HUES48 (cell line): Measurements from ENCODE around the gene JAKMIP1.

ENCODE experiments used
- H3K27ac ChIP-seq: one replicate; pipeline ENCODE4 v1.7.0; 2013; ENCODE audit warnings: low read depth, low read length, inconsistent platforms
- H3K27me3 ChIP-seq: 2 replicates; pipeline ENCODE4 v1.6.1; 2013; ENCODE audit warnings: mild to moderate bottlenecking, low read length; ENCODE audit not compliant: control insufficient read depth, insufficient read depth
- H3K36me3 ChIP-seq: 2 replicates; pipeline ENCODE4 v1.6.1; 2013; ENCODE audit warnings: low read length; ENCODE audit not compliant: control insufficient read depth, insufficient read depth
- H3K4me1 ChIP-seq: 2 replicates; pipeline ENCODE4 v1.6.1; 2013; ENCODE audit warnings: mild to moderate bottlenecking, low read length; ENCODE audit not compliant: control insufficient read depth, insufficient read depth
- H3K4me3 ChIP-seq: 2 replicates; pipeline ENCODE4 v1.5.1; 2013; ENCODE audit warnings: mild to moderate bottlenecking, low read depth, low read length
- H3K9ac ChIP-seq: 2 replicates; pipeline ENCODE4 v1.6.1; 2013; ENCODE audit warnings: mild to moderate bottlenecking, low read depth, low read length, moderate library complexity
- H3K9me3 ChIP-seq: 2 replicates; pipeline ENCODE4 v1.6.1; 2013; ENCODE audit warnings: low read length; ENCODE audit not compliant: control insufficient read depth, insufficient read depth

The JAKMIP1 gene

GRCh38 chr4:6055436-6055835 lies 144.9 kb downstream of the JAKMIP1 start:
- Histone ChIP-seq H3K36me3 (no peaks in the 10 kb centered on the region; the same call in 1 of the 2 replicates), H3K4me3 (no peak overlapping the region), H3K9ac (no peak overlapping the region), H3K4me1 (no peaks in the 10 kb centered on the region), H3K27me3 (no peaks in the 10 kb centered on the region), H3K27ac (no peak overlapping the region), H3K9me3 (peaks cover 29% of the 10 kb centered on the region)

DNA sequence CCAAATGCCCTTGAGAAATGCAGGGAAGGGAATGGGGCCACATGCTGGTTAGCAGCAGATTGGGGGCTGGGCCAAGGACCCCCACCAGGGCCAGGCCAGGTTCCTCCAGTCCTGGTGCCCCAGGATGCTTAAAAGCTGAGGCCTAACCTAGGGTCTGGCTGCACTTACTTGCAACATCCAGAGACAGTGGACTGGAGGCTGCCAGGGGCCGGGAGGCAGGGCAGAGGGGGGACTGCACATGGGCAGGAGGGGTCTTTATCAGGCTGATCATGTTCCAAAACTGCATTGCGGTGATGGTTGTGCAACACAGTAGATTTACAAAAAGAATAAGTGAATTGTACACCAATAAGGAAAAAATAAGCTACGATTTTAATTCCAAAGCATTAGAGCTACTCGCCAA lies 145.3 kb downstream of the JAKMIP1 start:
- Histone ChIP-seq H3K27me3 (no peaks in the 10 kb centered on the region), H3K9ac (no peak overlapping the region), H3K4me1 (no peaks in the 10 kb centered on the region)

GRCh38 chr4:6054162-6054922 lies 146.0 kb downstream of the JAKMIP1 start:
- Histone ChIP-seq H3K4me3 (no peak overlapping the region), H3K27me3 (no peaks in the 10 kb centered on the region), H3K9me3 (peaks cover 20% of the 10 kb centered on the region), H3K36me3 (no peaks in the 10 kb centered on the region), H3K9ac (no peak overlapping the region), H3K27ac (no peak overlapping the region), H3K4me1 (no peaks in the 10 kb centered on the region)

More for the DNA sequence above, 145.3 kb downstream of the JAKMIP1 start:
- no peak overlapping the region for H3K4me3 ChIP-seq
- H3K9me3 ChIP-seq, result peaks cover 26% of the 10 kb centered on the region
- no peak overlapping the region for H3K27ac ChIP-seq
- H3K36me3 ChIP-seq, result no peaks in the 10 kb centered on the region; the same call in 1 of the 2 replicates

GRCh38 chr4:6052679-6053078 lies 147.7 kb downstream of the JAKMIP1 start:
- no peaks in the 10 kb centered on the region for H3K36me3 ChIP-seq
- H3K27ac ChIP-seq, result no peak overlapping the region
- H3K27me3 ChIP-seq, result no peaks in the 10 kb centered on the region
- H3K9me3 ChIP-seq, result peaks cover 5% of the 10 kb centered on the region; the same call in 1 of the 2 replicates
- no peak overlapping the region for H3K4me3 ChIP-seq
- no peaks in the 10 kb centered on the region for H3K4me1 ChIP-seq
- H3K9ac ChIP-seq, result no peak overlapping the region

DNA sequence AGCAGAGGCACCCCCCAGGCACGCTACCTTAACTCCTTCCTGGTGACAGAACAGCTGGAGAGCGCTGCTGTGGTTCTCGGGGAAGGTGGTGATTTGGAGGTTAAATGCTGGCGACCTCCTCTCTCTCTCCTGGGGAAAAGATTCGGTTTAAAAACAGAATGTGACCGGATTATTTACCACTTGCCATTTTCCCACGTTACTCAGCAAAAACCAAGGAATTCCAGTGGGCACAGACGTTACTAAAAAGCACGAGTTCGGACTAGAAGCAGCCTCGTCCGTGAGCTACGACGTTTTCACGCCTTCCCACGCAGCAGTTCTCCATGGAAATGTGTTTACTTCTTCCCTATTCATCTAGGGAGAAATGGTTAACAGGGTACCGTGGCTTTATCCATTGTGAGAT lies 149.8 kb downstream of the JAKMIP1 start:
- Histone ChIP-seq H3K9me3 (no peaks in the 10 kb centered on the region), H3K36me3 (no peaks in the 10 kb centered on the region), H3K4me1 (no peaks in the 10 kb centered on the region), H3K9ac (no peak overlapping the region), H3K4me3 (no peak overlapping the region), H3K27ac (no peak overlapping the region), H3K27me3 (no peaks in the 10 kb centered on the region)

- no peaks in the 10 kb centered on the region for H3K4me1 ChIP-seq
- no peaks in the 10 kb centered on the region for H3K27me3 ChIP-seq
- no peaks in the 10 kb centered on the region for H3K9me3 ChIP-seq
- H3K4me3 ChIP-seq, result no peak overlapping the region
- H3K27ac ChIP-seq, result no peak overlapping the region
- H3K9ac ChIP-seq, result no peak overlapping the region
- H3K36me3 ChIP-seq, result no peaks in the 10 kb centered on the region
Observed at GRCh38 chr4:6049985-6050384, 150.4 kb downstream of the JAKMIP1 start.

- no peaks in the 10 kb centered on the region for H3K4me1 ChIP-seq
- H3K36me3 ChIP-seq, result no peaks in the 10 kb centered on the region
- no peak overlapping the region for H3K27ac ChIP-seq
- no peaks in the 10 kb centered on the region for H3K9me3 ChIP-seq
- H3K9ac ChIP-seq, result no peak overlapping the region
- H3K4me3 ChIP-seq, result no peak overlapping the region
- no peaks in the 10 kb centered on the region for H3K27me3 ChIP-seq
Observed at GRCh38 chr4:6049278-6049677, 151.1 kb downstream of the JAKMIP1 start.

DNA sequence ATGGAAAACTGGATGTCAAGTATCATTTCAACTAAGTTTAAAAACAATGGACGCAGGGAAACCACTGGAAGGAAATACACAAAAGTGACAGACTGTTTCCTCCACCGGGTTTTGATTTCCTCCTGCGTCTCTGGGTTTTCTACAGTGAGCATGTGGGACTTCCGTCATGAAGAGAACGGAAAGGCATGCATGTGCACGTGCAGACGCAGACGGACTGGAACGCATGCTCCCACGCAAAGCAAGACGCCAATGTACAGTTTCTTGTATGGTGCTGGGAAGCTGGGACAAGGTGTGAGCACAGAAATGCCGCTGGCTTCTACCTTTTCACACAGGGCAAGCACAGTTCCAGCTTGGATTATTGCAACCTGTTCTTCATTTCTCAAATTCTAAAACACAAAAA lies 151.8 kb downstream of the JAKMIP1 start:
- Histone ChIP-seq H3K4me3 (no peak overlapping the region), H3K27me3 (no peaks in the 10 kb centered on the region), H3K36me3 (no peaks in the 10 kb centered on the region), H3K9me3 (no peaks in the 10 kb centered on the region), H3K27ac (no peak overlapping the region), H3K4me1 (no peaks in the 10 kb centered on the region), H3K9ac (no peak overlapping the region)

DNA sequence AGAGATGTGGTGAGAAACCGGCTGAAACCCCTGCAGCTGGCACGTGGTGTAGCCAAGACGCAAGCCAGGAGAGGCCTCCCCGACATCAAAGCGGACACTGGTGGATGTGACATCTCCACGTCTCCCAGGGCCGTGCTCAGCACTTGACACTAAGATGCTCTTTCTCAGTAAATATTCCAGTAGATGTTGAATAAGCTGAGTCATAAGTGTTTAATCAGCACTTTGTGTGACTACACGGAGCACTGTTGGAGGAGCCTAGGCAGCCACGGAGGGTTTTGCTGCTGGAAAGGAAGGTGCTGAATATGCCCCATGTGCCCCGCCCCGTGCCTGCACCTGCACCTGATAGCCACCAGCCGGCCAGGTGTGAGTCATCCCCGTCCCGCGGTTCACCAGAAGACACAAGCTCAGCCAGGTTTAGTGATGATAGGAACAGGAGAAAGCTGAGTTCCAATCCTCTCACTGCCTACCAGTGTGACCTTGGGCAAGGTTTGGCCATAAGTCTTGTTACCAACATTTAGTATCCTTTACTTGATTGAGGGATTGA lies 153.1 kb downstream of the JAKMIP1 start:
- H3K36me3 ChIP-seq, result no peaks in the 10 kb centered on the region
- H3K27me3 ChIP-seq, result no peaks in the 10 kb centered on the region

DNA sequence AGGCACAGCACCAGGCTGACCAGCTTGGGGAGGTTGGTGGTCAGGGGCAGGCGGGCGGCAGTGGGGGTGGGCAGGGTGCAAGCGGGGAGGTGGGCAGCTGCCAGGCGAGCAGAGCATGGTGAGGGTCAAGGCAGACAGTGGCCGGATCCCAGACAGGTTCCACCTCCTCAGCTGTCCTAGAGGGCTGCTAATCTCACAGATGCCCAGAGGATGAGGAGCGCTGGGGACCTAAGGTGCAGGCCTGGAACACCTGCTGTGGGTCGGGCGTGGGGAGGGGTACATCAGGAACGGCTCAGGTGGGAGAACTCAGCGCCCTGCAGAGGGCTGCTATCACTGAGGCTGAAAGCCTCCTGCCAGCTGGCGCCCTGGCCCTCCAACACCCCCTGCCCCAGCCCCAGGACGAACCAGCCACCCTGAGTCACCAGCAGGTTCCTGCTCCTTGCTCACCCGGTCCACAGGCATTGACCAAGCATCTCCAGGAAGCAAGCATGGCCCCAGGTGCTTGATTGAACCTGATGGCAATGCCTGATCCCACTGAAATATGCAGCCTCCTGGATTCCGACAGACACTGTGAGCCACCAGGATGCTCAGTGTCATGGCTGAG lies 153.7 kb downstream of the JAKMIP1 start:
- no peaks in the 10 kb centered on the region for H3K9me3 ChIP-seq
- no peak overlapping the region for H3K4me3 ChIP-seq
- no peaks in the 10 kb centered on the region for H3K27me3 ChIP-seq
- H3K36me3 ChIP-seq, result no peaks in the 10 kb centered on the region
- H3K9ac ChIP-seq, result no peak overlapping the region
- H3K27ac ChIP-seq, result no peak overlapping the region
- H3K4me1 ChIP-seq, result no peaks in the 10 kb centered on the region

More for the DNA sequence above, 153.1 kb downstream of the JAKMIP1 start:
- Histone ChIP-seq H3K27ac (no peak overlapping the region), H3K4me3 (no peak overlapping the region), H3K9me3 (no peaks in the 10 kb centered on the region), H3K4me1 (no peaks in the 10 kb centered on the region), H3K9ac (no peak overlapping the region)

DNA sequence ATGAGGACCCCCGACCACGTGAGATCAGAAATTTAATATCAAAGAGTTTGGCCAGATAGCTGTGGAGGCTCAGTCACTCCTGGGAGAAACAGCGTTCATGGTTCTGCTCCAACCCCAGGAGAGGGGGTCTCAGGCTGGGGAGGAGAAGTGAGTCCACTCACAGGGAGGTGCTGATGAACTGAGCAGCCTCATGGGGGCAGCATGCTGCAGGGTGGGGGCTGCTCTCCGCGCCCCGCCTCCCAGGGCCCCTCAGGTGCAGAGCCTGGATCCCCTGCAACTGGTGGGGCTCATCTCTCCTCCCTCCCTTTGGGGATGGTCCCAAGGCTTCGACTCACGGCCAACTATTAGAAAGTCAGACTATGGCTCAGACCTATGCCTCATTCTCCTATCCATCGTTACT lies 155.5 kb downstream of the JAKMIP1 start:
- Histone ChIP-seq H3K9me3 (no peaks in the 10 kb centered on the region), H3K4me3 (no peak overlapping the region), H3K36me3 (no peaks in the 10 kb centered on the region), H3K27ac (no peak overlapping the region), H3K4me1 (no peaks in the 10 kb centered on the region), H3K27me3 (no peaks in the 10 kb centered on the region), H3K9ac (no peak overlapping the region)
